KBM-7 (cell line): ENCODE data around the gene PKP4.

Experiments
- DNase-seq: peaks from one replicate; pipeline ENCODE4 v3.0.0-alpha.2; 2015
- in situ Hi-C: fragments of 300-500 bp; cut with MboI; formaldehyde crosslinking; loops from 2 replicates; pipeline ENCODE4 v1.14.3; 2020; ENCODE audit warnings: low sequenced_read_pairs, low pct_unique_long_range_greater_than_20kb, mixed read lengths

The PKP4 gene

DNA sequence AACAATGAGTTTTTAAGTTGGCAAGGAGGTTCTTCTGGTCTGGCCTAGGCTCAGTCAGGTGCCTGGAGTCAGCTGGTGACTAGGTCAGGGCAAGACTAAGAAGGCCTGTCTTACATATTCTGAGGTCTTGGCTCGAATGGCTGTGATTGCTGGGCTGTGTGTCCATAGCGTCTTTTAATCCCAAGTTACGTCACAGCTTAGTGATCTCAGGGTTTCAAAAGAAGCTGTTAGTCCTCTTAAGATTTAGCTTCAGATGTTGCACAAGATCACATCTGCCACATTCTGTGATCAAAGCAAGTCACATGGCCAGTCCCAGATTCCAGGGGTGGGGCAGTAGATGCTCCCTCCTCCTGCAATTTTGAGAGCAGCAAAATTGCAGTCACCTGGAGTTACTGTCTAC lies 61.3 kb downstream of the PKP4 start:
- in situ Hi-C loops, result no loop called here
- no peak for DNase-seq

DNA sequence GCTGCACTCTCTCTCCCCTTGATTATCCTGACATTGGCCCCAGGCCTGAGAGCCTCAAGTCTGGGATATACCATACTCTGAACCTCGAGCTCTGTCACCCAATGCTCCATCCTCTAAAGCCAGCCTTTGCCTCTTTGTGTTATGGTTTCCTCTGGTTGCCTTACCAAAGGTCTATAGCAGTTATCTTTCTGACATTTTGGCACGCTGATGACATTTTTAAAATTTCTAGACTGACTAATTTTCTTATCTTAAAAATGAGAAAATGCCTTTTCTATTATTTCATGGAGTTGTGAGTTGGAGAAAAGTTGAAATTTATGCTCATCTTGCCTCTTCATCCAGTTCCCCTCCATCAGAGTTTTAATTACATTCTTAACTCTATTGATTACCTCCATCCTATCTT lies 62.7 kb downstream of the PKP4 start:
- no peak for DNase-seq
- in situ Hi-C loops, result no loop called here

DNA sequence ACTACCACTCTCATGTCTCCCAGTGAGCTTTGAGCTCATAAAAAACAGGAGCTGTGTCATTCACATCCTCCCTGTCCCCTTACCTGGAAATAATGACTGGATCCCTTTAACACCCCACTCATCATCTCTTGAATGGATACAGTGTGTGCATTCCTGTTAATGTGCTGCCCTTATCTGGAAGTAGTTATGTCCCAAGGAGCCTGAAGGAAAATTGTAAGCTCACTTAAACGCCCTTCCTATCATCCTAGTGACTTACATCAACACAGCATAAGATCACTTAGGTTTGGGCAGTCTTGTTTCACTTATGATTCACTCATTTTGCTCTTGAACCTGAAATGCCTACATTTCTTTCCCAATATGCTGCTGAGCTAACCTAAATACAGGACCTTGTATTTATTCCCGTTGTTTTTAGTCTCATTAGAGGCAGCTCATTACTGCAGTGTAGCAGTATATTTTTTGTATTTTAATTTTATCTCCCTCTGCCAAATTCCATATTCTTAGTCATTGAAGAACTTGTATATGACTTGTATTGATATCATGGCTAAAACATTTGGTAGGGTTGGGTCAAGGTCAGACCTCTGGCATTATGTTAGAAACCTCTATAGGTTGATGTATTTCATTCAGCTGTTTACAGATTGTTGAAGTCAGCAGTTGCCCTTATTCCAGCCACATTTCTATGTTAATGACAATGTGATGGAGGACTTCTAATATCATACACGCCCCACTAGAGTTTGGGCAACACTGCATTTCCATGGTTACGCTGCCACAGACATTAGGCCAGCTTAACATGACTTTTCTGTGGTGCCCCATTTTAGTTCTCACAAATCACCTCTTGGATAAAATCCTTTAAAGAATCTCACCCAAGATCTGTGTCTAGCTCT lies 72.9 kb downstream of the PKP4 start:
- DNase-seq, result no peak
- in situ Hi-C loops, result no loop called here

DNA sequence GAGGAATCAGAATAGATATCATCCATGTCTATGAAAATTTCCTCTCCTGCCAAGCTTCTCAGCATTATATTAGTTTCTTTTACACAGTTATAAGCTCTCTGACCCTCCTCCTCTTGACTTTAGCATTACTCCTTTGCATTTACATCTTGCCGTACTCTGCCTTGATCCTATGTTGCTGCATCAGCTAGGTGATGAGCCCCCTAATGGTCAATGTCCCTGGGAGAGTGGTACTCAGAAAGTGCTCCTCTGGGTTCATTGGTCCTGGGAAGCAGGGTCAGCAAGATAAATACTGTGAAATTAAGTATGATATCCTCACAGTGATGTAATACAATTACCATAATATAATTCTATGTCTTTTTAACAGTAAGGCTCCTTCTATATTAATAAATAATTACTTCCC lies 74.1 kb downstream of the PKP4 start:
- in situ Hi-C loops, result no loop called here

DNA sequence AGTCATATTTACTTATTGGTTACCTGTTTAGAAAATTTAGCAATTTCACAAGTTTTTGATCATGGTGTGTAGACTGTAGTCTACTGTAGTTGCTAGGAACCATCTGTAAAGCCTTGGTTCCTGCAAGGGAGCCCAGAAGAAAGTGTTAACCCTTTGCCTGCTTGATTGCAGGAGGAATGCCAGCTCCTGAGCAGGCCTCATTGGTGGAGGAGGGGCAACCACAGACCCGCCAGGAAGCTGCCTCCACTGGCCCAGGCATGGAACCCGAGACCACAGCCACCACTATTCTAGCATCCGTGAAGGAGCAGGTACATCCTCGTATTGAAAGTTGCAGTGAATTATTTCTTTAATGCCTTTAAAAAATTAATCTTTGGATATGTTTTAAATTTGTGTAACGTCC lies 76.3 kb downstream of the PKP4 start:
- in situ Hi-C loops, result no loop called here

More for the DNA sequence above, 74.1 kb downstream of the PKP4 start:
- DNase-seq, result no peak

DNA sequence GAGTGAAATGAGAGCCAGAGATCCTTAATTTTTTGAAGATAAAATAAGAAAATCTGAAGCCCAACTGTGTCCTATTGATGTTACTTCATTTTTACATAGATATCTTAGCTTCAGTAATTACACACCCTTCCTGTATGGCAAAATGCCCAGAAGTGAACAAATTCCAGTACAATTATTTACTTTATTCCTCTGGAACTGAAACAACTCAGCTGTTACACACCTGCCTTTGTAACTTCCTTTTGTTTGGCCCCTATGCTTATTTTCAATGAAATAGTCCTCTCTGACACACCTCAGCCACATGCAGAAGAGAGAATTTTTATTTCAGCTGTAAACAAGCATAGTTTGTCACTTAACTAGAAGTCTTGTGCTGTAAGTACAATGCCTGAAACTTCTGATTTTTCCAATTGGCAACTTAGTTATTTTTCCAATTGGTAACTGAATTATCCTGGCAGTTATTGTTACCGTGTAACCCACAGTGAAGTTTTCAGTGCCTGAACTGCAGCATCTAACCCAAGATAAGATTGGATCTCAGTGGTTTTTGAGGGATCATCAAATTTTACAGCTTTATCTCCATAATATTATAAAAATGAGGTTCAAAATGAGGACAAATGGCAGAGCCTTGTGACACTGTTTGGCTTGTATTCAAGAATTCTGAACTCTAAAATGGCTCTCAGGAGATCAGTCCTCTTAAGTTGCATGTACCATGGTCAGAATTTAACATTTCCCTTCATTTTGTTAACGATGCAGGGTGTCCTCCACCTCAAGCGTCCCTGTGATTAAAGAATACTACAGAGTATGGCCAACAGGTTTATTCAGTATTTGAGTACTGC lies 82.6 kb downstream of the PKP4 start:
- DNase-seq, result peak; percentile 31
- in situ Hi-C loops, result no loop called here

More for the DNA sequence above, 76.3 kb downstream of the PKP4 start:
- DNase-seq, result no peak

DNA sequence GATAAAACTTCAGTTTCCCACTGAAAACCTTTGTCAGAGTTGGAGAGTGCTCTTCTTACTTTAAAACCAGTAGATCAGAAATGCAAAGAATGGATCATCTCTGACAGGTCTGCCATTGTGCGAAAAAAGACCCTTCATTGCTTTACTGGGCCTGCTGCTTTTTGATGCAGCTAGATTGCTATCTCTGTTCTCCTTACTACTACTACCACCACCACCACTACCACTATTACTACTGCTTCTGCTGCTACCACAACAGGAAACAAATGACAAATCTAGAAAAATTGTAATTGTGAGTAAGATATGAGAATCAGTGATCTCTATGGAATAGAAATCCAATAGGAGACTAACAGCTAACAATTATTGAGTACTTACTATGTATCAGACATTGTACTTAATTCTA lies 85.8 kb downstream of the PKP4 start:
- DNase-seq, result no peak
- in situ Hi-C loops, result no loop called here

DNA sequence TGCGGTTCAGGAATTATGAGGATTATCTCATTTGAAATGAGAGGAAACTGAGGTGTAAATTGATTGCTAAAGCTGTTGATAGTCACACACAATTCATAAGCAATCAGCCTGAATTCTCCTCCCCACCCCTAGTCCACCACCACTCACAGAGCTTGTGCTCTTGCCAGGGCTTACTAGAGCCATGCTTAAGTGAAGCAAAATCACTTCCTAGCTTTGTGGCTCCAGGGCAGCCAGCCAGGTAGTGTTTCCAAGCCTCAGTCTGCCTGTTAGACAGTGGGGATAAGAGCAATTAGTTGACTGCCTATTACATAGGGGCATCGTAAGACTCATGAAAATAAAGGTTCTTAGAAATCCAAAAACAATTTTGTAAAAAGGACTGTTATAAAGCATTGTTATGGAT lies 87.2 kb downstream of the PKP4 start:
- DNase-seq, result no peak
- in situ Hi-C loops, result no loop called here

DNA sequence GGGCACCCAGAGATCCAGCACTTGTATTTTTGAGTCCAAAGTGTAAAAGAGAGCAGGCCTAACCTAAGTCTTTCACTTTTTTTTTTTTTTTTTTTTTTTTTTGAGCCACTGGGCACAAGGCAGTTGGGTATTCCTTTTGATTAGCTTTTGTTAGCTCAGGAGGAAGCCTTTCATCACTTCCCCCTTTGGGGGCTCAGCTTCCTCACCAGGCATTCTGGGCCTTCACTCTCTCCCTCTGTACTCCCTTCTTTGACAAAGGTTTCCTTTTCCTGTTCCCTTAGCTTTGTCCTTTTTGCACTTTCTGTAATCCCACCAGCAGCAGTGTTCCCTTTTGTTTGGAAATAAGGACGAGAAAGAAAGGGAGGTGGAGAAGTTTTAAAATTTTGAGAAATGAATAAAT lies 88.2 kb downstream of the PKP4 start:
- in situ Hi-C loops, result no loop called here
- peak; percentile 47 for DNase-seq

DNA sequence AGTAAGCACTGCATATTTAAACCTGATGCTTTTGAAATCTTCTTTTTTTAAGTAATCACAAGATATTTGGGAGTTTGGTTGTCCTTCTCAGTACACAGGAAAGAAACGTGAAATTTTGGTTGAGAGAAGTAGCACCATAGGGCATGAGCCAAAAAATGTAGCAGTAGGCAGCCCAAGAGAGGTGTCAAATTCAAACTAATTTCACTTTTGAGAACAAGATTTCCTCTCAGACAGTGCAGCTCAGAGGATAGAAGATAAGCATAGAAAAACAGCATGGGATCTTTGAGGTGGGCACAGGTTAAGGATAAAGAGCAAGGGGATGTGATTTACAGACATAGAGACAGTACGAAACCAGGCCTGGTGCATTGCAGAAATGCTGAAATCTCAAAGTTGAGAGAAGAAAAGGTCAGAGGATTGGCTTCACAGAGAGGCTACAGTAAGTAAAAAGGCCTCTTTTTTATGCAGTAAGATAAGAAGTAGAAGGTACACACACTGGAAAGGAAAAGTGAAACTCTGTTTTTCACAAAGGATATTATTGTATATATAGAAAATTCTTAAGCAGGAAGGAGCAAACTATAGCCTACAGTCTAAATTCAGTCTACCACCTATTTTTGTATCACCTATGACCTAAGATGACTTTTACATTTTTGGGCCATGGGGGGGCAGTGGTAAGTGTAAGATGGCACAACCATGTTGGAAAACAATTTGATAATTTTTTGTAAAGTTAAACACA lies 89.8 kb downstream of the PKP4 start:
- no peak for DNase-seq
- in situ Hi-C loops, result no loop called here

DNA sequence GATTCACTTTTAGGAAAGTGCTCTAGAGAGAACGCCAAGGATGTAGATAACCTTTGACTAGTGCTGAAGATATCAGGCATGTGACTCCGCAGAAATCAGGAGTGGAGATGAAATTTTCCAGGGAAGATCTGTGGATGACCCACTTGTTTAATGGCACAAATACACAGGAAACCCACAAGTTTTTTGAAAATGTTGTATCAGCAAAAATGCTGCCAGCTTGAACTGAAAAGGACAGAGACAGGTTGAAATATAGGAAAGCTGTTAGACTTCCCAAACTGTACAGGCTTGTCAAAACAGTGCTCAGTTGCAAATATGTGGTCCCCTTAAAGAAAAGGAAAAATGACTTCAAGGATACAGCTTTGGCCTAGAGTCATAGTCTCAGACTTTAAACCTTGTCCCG lies 96.5 kb downstream of the PKP4 start:
- in situ Hi-C loops, result no loop called here
- no peak for DNase-seq

DNA sequence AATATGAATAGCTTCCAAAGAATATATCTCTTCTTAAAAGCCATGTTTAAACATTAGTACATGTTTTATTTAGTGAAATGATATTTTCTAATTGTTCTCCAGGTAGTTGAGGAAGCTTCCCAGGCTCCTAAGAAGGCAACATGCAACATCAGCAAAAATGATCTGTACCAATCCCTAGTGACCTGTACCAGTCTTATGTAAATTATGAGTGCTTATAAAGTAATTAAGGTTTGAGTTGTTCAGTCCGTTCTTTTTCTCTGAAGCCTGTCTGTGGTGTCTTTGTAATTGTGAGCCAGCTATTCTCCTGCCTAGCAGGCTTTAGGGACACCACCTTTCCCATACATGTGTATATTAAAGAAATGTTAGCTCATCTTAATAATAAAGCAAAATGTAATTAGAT lies 98.2 kb downstream of the PKP4 start:
- no peak for DNase-seq
- in situ Hi-C loops, result no loop called here

DNA sequence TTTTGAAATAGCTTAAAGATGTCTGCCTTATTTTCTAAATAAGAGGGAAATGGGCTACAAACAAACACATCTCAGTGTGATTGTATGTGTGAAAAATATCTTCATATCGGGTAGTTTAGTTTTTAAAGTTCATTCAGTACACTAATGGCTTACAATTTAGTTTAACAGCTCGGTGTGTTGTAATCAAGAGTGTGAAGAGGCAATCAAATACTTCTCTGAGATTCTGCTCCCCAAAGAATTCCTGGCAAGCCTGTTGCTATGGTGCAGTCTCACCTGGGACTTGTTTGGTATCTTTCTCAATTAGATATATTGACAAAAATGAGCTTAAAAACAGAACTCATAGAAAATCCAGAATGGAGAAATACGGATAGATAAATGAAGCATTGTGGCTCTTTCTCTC lies 99.4 kb downstream of the PKP4 start:
- DNase-seq, result no peak
- in situ Hi-C loops, result no loop called here

DNA sequence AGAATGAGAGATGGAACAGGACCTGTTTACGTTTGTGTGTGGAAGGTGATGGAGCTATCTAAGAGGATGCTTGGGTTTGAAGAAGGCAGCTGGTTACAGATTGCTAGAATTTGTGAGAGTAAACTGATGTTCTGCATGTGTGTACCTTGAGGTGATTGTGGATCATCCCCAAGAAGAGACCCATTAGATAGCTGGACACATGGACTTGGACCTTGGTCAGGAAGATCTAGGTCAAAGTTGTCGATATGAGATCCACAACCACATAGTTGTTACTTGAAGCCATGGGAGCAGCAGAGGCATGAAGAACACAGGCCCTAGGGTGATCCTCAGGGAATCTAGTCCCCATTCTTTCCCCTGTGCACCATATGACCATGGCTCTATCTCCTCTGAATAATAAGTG lies 101.0 kb downstream of the PKP4 start:
- in situ Hi-C loops, result no loop called here

DNA sequence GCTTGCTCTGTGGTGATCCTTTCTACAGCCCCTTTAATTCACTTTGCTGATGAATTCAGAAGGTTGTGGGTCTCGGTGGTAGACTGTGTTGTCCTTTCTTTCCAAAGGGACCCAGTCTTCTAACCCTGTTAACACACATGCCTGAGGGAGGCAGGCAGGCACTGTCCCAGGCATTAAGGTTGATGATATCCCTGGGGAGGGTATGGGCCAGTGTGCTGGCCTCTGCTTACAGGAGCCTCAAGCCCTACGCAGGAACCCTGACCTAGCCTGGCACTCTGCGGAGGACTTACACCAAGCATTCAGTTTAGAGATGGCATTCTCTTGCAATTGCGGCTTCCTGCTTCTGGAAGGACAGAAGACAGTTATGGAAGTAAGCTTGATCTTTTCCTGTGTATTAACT lies 102.5 kb downstream of the PKP4 start:
- in situ Hi-C loops, result no loop called here
- DNase-seq, result no peak

More for the DNA sequence above, 101.0 kb downstream of the PKP4 start:
- DNase-seq, result no peak

DNA sequence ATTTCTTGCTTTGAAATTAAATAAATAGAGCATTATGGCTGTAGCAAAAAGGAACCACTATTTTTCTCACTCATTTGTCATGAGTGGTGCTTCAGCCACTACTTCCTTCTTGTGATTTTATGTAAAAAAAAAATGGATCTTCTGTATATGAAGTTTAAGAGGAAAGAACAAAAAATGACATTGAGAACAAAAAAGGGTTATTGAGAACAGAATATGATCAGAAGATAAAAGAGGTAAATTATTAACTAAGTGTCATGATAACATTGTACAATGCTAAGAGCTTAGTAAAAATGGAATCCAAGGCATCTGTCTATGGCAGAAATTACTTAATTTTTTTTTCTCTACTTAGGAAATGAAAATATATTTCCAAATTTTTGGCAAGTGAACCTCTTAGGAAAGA lies 103.5 kb downstream of the PKP4 start:
- no peak for DNase-seq
- in situ Hi-C loops, result no loop called here

DNA sequence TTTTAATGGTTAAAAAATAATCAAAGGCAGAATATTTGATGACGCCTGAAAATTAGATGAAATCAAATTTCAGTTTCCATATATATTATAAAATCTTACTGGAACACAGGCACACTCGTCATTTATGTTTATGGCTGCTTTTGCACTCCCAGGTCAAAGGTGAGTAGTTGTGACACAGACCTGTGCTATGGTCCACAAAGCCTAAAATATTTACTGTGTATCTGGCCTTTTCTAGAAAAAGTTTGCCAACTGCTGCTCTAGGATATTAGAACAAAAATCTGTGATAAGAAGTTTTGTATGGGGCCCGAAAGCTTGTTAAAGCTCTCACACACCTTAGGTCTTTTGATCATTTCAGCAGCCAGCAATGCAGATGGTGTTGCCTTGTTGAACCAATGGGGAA lies 104.3 kb downstream of the PKP4 start:
- DNase-seq, result no peak
- in situ Hi-C loops, result no loop called here

DNA sequence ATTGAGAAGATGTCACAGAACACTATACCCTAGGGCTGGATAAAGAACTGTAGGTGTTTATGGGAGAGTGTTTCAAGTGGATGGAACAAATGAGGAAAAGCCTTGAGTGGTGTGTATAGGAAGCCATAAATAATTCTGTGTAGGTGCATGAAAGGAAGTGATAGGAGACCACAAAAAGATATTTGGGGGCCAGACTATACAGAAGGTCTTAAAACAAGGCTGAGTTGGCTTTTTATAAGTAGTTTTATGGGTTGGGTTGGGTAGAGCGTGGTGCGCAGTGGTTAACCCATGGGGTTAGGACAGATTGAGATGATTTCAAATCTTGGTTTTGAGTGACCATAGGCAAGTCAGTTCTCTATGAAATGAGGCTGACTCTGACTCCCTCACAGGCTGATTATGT lies 110.5 kb downstream of the PKP4 start:
- DNase-seq, result peak; percentile 27
- in situ Hi-C loops, result no loop called here

DNA sequence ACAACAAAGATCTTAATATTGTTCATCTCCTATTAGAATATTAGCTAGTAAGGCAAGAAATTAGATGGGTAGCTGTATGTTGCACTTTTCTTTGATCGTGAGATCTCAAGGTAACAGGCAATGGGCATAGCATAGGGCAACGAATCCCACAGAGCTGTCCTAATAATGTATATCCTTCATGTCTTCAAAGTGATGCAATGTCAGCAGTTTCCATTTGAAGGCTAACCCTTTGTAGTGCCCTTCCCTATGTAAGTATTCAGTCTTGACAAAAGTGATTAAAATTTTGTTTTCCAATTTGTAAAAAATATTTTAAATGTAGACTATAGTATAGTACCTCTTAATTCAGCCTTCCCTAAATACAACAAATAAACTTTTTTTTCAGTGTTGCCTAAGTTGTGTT lies 112.5 kb downstream of the PKP4 start:
- in situ Hi-C loops, result no loop called here
- DNase-seq, result no peak

DNA sequence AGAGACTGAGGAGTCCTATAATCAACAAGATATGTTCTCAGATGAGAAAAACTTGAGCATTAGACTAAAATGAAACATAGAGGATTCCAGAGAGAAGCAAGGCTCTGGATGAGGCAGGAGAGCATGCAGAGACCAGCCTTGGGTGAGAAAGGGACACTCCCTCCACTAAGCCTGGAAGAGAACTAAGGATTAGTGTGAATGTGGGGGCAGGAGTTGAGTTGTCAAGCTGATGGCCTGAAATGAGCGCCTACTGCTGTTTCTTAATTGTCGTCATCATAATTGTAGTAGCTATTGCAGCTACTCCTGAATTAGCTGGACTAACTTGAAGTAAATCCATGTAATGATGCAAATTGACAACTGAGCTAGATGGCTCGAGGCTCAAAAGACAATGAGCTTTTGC lies 114.1 kb downstream of the PKP4 start:
- in situ Hi-C loops, result no loop called here
- DNase-seq, result no peak
